Astrocyte of the cerebellum (primary cell): ENCODE data around the gene ZDHHC7.
"Not testable (repeated sequence)": the region's sequence is repeated elsewhere in the genome, so short reads cannot be mapped to it uniquely, and the experiment has no call there.

Source experiments
- DNase-seq: peaks from one replicate; pipeline ENCODE4 v3.0.0-alpha.2; 2011; ENCODE audit warnings: low read depth
- H3K4me3 ChIP-seq: 2 replicates; pipeline ENCODE4 v1.5.1; 2011; ENCODE audit warnings: mild to moderate bottlenecking, low read depth, low read length, moderate library complexity
- CTCF ChIP-seq: IDR thresholded peaks from 2 replicates; pipeline ENCODE4 v1.5.1; 2012; ENCODE audit warnings: low read length, low read depth, moderate library complexity, mild to moderate bottlenecking; ENCODE audit errors: missing control alignments
- in situ Hi-C: cut with HindIII; loops from 2 replicates; pipeline ENCODE4 v1.10.0; 2017; ENCODE audit warnings: low sequenced_read_pairs

ZDHHC7 gene

GRCh38 chr16:85054948-85055492 lies 43.7 kb upstream of the ZDHHC7 start:
- DNase-seq = no peak
- in situ Hi-C loops = loop anchor here (5.0 kb wide), 1 partner anchor 43 kb away; the partner anchor contains the start of gene ZDHHC7
- no peak overlapping the region for H3K4me3 ChIP-seq
- TF ChIP-seq CTCF = no peak

- DNase-seq, H3K4me3 ChIP-seq: not testable (repeated sequence)
- in situ Hi-C loops = loop anchor here (5.0 kb wide), 1 partner anchor 42 kb away; the partner anchor contains the start of gene ZDHHC7
Observed at GRCh38 chr16:85054321-85054720, 43.0 kb upstream of the ZDHHC7 start.

- H3K4me3 ChIP-seq = no peak overlapping the region
- in situ Hi-C loops = loop anchor here (5.0 kb wide), 1 partner anchor 40 kb away; the partner anchor contains the start of gene ZDHHC7
- DNase-seq = peak; percentile 49
- TF ChIP-seq CTCF = no peak
Observed at GRCh38 chr16:85052536-85052935, 41.2 kb upstream of the ZDHHC7 start.

- in situ Hi-C loops = loop anchor here (5.0 kb wide), 1 partner anchor 39 kb away; the partner anchor contains the start of gene ZDHHC7
- no peak overlapping the region for H3K4me3 ChIP-seq
- no peak for TF ChIP-seq CTCF
- DNase-seq = no peak
Observed at GRCh38 chr16:85051683-85052082, 40.3 kb upstream of the ZDHHC7 start.

- no peak for TF ChIP-seq CTCF
- in situ Hi-C loops = loop anchor here (5.0 kb wide), 1 partner anchor 39 kb away; the partner anchor contains the start of gene ZDHHC7
- no peak overlapping the region for H3K4me3 ChIP-seq
- no peak for DNase-seq
Observed at GRCh38 chr16:85051067-85051581, 39.8 kb upstream of the ZDHHC7 start.

- TF ChIP-seq CTCF = no peak
- no peak overlapping the region for H3K4me3 ChIP-seq
- DNase-seq = no peak
- in situ Hi-C loops = loop anchor here (5.0 kb wide), 1 partner anchor 38 kb away; the partner anchor contains the start of gene ZDHHC7
Observed at GRCh38 chr16:85049706-85050305, 38.5 kb upstream of the ZDHHC7 start.
